Ovary (tissue), 9 donors: ENCODE results near the gene STKLD1. TPM values are rescaled to one million over a fixed set of nuclear protein-coding genes. Genes with fewer than 3 reads are reported as not detected.

Experiments
- DNase-seq, 5 donors: peaks; one replicate each; pipeline ENCODE4 v3.0.0-alpha.2; 2019 to 2020
- H3K27ac ChIP-seq, 2 donors: fragments of 200-600 bp; one replicate each; pipeline versions ENCODE4 v1.5.1 to v1.8.0; 2019 to 2022
- H3K27me3 ChIP-seq: fragments of 200-600 bp; one replicate; pipeline ENCODE4 v1.8.0; 2022
- H3K36me3 ChIP-seq: fragments of 200-600 bp; sonication (generic); one replicate; pipeline ENCODE4 v1.5.1; 2019
- H3K4me1 ChIP-seq: one replicate; pipeline ENCODE4 v1.8.1; 2013; ENCODE audit warnings: mild to moderate bottlenecking, moderate library complexity; ENCODE audit not compliant: insufficient read depth
- H3K4me3 ChIP-seq: fragments of 200-600 bp; sonication (generic); one replicate; pipeline ENCODE4 v1.5.1; 2017
- H3K9me3 ChIP-seq, 2 donors: fragments of 200-600 bp in 1 of 2; sonication (generic) in 1 of 2; one replicate each; pipeline versions ENCODE4 v1.5.1 to v1.8.1; 2013 to 2019; ENCODE audit warnings: mild to moderate bottlenecking in 1 of 2, moderate library complexity in 1 of 2
- EP300 ChIP-seq: sonication (generic); formaldehyde crosslinking; IDR thresholded peaks from one replicate; pipeline ENCODE4 v1.6.1; 2017; ENCODE audit warnings: antibody characterized with exemption
- POLR2A ChIP-seq: fragments of 450-650 bp; IDR thresholded peaks from one replicate; pipeline ENCODE4 v1.6.1; 2017; ENCODE audit warnings: antibody characterized with exemption, mild to moderate bottlenecking, moderate library complexity
- WGBS, 3 donors: extraction: QIAGEN DNeasy Blood & Tissue Kit in 1 of 3; methylation state at CpG; one replicate each; pipeline versions ENCODE4 v1.1.5 to v1.1.7; 2013 to 2017; 5-methylcytosine and 5-hydroxymethylcytosine counted together
- intact Hi-C, 4 donors: fragments of 100-400 bp; cut with DNase I; formaldehyde crosslinking; loops; one replicate each; pipeline versions ENCODE4 v1.11.0 to v1.15.1; 2022 to 2023
- polyA plus RNA-seq, 2 donors: library from polyadenylated mRNA; stranded (reverse); fragments of 200-250 nt in 1 of 2; fragments of 350-450 nt in 1 of 2; fragmentation: Illumina TruSeq in 1 of 2; extraction: RNeasy Lipid Tissue Mini Kit (QIAGEN cat#74804) in 1 of 2; gene quantifications; one replicate each; pipeline ENCODE4 v1.2.3, GENCODE V29; 2013 to 2014
- total RNA-seq, 7 donors: library from RNA; depleted of rRNA in 2 of 7; stranded (reverse); fragments of >200 nt in 2 of 7; fragmentation: NEBNext Ultra II Directional in 3 of 7; extraction: Animal tissue kit (Norgen Biotek cat#: 25700) in 3 of 7; gene quantifications; one replicate each; pipeline versions ENCODE4 v1.1.0 to v1.2.4, GENCODE V29; 2016 to 2023
- TF ChIP-seq, protein P1 (sequence below), 3 donors: fragments of 450-650 bp in 2 of 3; fragments of 200-600 bp in 1 of 3; IDR thresholded peaks; one replicate each; pipeline versions ENCODE4 v1.5.1 to v1.8.0; 2016 to 2022; ENCODE audit warnings: antibody characterized with exemption in 3 of 3, mild to moderate bottlenecking in 1 of 3
- donor health status: DM: no; HTN: no; CAD: no; lungs with moderate emphysema.
- donor health status: DM: no; HTN: no; CAD: no.
- donor health status: Bipolar disorder and iron deficiency.
- donor health status: DM: yes; HTN: yes; CAD: no.
- donor health status: DM: no; HTN: no; CAD: no.
- donor health status: DM: yes; HTN: yes; CAD: no.

STKLD1 gene
- total and polyA plus RNA-seq, 9 donors = 0.48 to 2.3 (median 1.3) TPM

GRCh38 chr9:133340256-133340655 is 35.9 kb upstream of the STKLD1 start:
- TF ChIP-seq, protein P1, sequence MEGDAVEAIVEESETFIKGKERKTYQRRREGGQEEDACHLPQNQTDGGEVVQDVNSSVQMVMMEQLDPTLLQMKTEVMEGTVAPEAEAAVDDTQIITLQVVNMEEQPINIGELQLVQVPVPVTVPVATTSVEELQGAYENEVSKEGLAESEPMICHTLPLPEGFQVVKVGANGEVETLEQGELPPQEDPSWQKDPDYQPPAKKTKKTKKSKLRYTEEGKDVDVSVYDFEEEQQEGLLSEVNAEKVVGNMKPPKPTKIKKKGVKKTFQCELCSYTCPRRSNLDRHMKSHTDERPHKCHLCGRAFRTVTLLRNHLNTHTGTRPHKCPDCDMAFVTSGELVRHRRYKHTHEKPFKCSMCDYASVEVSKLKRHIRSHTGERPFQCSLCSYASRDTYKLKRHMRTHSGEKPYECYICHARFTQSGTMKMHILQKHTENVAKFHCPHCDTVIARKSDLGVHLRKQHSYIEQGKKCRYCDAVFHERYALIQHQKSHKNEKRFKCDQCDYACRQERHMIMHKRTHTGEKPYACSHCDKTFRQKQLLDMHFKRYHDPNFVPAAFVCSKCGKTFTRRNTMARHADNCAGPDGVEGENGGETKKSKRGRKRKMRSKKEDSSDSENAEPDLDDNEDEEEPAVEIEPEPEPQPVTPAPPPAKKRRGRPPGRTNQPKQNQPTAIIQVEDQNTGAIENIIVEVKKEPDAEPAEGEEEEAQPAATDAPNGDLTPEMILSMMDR (IDR thresholded peaks at IDR 0.05) = no peak
- TF ChIP-seq POLR2A (no peak), EP300 (no peak)
- H3K27ac ChIP-seq = no peak overlapping the region
- 64 to 82% (median 75%) methylated on average over 3 of the region's 3 CpGs for WGBS, 3 donors

GRCh38 chr9:133340916-133341315 is 35.2 kb upstream of the STKLD1 start:
- no peaks in the 10 kb centered on the region for H3K36me3 ChIP-seq

More at GRCh38 chr9:133340256-133340655, 35.9 kb upstream of the STKLD1 start:
- peaks cover 2% of the 10 kb centered on the region for H3K4me1 ChIP-seq
- no peaks in the 10 kb centered on the region for H3K27me3 ChIP-seq
- no peak for DNase-seq
- no peak overlapping the region for H3K4me3 ChIP-seq
- no peaks in the 10 kb centered on the region for H3K9me3 ChIP-seq
- H3K36me3 ChIP-seq = no peaks in the 10 kb centered on the region
- intact Hi-C loops = no loop called here

DNA sequence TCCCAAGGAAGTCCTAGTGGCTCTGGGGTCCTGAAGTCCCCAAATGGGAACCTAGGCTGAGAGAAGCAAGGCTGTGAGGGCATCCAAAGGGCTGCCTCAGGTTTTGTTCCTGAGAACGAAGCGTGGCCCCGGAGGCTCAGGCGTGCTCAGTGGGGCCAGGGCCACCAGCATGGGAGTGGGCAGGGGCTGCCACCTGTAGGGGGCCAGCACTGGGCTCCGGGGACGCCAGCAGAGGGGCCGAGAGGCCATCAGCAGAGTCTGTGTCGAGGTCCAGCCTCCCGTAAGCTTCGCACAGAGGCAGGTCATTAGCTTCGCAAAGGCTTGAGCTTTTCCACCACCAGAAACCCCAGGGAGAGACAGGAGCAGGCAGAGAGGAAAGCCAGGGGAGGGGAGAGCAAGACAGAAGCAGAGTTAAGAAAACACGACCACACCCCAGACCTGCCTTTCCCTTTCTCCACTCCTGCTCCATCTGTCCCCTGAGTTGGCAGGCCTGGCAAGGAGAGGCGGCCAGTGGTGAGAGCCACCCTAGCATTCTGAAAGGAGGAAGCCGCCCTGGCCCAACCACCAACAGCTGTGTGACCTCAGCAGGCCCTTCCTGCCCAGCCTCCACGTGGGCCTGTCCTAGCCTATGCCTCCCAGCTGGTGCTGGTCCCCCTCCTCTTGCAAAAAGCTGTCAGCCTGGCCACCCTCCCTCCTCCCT is 34.6 kb upstream of the STKLD1 start:
- no peak overlapping the region for H3K27ac ChIP-seq
- H3K4me1 ChIP-seq = peaks cover 3% of the 10 kb centered on the region
- H3K36me3 ChIP-seq = no peaks in the 10 kb centered on the region
- no peaks in the 10 kb centered on the region for H3K9me3 ChIP-seq
- TF ChIP-seq EP300 = no peak
- no peak overlapping the region for H3K4me3 ChIP-seq
- intact Hi-C loops = no loop called here
- DNase-seq = no peak
- WGBS, 3 donors = 80 to 83% (median 82%) methylated on average over 15 of the region's 15 CpGs
- no peaks in the 10 kb centered on the region for H3K27me3 ChIP-seq

More at GRCh38 chr9:133340916-133341315, 35.2 kb upstream of the STKLD1 start:
- no peaks in the 10 kb centered on the region for H3K27me3 ChIP-seq
- intact Hi-C loops = no loop called here
- 76 to 79% (median 78%) methylated on average over 11 to 13 of the region's 13 CpGs for WGBS, 3 donors
- no peak overlapping the region for H3K4me3 ChIP-seq
- TF ChIP-seq EP300 (no peak), POLR2A (no peak)
- TF ChIP-seq, protein P1 (IDR thresholded peaks at IDR 0.05) = no peak
- no peak for DNase-seq
- H3K4me1 ChIP-seq = peaks cover 2% of the 10 kb centered on the region
- no peaks in the 10 kb centered on the region for H3K9me3 ChIP-seq
- no peak overlapping the region for H3K27ac ChIP-seq

DNA sequence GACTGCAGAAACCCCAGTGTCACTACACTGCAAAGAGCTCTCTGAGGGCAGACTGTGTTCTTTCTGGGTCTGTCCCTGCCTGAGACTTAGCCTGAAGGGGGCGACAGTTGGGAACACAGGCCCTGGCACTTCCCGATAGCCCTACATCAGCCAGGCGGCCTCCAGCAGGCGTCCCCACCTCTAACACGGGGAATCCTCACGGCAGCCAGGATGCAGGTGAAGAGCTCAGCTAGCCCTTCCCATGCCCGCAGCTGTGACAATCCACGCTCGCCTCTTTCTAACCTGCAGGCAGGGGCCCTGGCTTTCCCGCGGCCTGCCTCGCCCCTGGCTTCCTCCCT is 34.1 kb upstream of the STKLD1 start:
- Histone ChIP-seq H3K9me3 (no peaks in the 10 kb centered on the region), H3K4me1 (peaks cover 5% of the 10 kb centered on the region), H3K27me3 (no peaks in the 10 kb centered on the region), H3K27ac (no peak overlapping the region), H3K36me3 (no peaks in the 10 kb centered on the region), H3K4me3 (no peak overlapping the region)
- no peak for DNase-seq
- WGBS, 3 donors = 78 to 81% (median 79%) methylated on average over 12 of the region's 12 CpGs
- intact Hi-C loops = no loop called here
- no peak for TF ChIP-seq EP300
- TF ChIP-seq POLR2A = no peak
- TF ChIP-seq, protein P1 (IDR thresholded peaks at IDR 0.05) = no peak

DNA sequence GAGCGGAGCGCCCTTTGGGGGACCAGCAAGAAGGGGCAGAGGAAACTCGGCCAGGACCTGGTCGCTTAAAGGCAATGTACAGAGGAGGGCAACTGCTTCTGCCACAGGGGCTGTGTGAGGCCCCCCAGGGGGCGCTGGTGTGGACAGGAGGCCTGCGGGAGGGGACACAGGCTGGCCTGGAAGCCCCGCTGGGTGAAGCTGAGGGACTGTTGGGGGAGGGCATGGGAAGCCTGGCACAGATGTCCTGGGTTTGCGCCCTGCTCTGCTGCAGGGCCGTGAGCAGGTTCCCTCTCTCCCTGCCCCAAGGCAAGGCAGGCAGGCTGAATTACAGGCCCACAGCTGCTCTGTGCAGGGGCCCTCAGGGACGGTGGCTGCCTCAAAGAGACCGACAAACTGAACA is 33.6 kb upstream of the STKLD1 start:
- TF ChIP-seq POLR2A = no peak
- TF ChIP-seq EP300 = no peak
- TF ChIP-seq, protein P1 (IDR thresholded peaks at IDR 0.05) = no peak
- Histone ChIP-seq H3K27me3 (no peaks in the 10 kb centered on the region), H3K9me3 (no peaks in the 10 kb centered on the region), H3K27ac (no peak overlapping the region), H3K4me1 (peaks cover 5% of the 10 kb centered on the region), H3K36me3 (no peaks in the 10 kb centered on the region), H3K4me3 (no peak overlapping the region)
- WGBS, 3 donors = 78 to 84% (median 83%) methylated on average over 9 to 11 of the region's 11 CpGs
- no peak for DNase-seq
- intact Hi-C loops = no loop called here
